OCI-LY1 (cell line): ENCODE data around the gene PCBP3.

ENCODE experiments used
- EZH2 ChIP-seq: fragments of 200-600 bp; sonication (generic), shearing (Covaris generic); IDR thresholded peaks from 2 replicates; pipeline ENCODE4 v1.8.0; 2017; ENCODE audit warnings: borderline replicate concordance, mixed run types, mild to moderate bottlenecking, antibody characterized with exemption, low read length, moderate library complexity, mixed read lengths
- TF ChIP-seq, protein P1 (sequence below): fragments of 200-600 bp; sonication (generic), shearing (Covaris generic); IDR thresholded peaks from 2 replicates; pipeline ENCODE4 v1.5.1; 2017; ENCODE audit warnings: mild to moderate bottlenecking, antibody characterized with exemption, low read length, moderate library complexity, mixed read lengths

DNA sequence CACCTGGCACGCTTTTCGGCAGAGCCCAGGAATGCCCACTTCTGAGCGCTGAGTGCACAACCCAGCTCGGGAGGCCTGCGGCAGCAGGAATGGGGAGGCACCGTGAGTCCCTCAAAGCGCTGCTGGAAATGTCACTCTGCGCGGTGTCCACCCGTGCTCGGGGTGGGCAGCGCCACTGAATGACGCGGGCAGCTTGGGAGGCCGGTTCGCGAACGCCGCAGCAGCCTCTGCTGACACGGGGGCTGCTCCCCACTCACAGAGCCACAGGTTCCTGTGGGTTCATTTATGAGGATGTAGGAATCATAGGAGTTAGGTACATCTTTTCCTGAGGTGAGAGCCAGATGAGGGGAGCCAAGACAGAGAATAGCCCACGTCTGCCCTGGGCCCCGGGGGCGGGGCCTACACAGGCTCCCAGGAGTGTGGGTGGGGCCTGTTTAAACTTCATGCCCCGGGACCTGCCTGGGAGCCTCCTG, 191.3 kb downstream of the PCBP3 start:
- TF ChIP-seq, protein P1, sequence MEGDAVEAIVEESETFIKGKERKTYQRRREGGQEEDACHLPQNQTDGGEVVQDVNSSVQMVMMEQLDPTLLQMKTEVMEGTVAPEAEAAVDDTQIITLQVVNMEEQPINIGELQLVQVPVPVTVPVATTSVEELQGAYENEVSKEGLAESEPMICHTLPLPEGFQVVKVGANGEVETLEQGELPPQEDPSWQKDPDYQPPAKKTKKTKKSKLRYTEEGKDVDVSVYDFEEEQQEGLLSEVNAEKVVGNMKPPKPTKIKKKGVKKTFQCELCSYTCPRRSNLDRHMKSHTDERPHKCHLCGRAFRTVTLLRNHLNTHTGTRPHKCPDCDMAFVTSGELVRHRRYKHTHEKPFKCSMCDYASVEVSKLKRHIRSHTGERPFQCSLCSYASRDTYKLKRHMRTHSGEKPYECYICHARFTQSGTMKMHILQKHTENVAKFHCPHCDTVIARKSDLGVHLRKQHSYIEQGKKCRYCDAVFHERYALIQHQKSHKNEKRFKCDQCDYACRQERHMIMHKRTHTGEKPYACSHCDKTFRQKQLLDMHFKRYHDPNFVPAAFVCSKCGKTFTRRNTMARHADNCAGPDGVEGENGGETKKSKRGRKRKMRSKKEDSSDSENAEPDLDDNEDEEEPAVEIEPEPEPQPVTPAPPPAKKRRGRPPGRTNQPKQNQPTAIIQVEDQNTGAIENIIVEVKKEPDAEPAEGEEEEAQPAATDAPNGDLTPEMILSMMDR = no peak
- TF ChIP-seq EZH2 = no peak
